ENCODE results near the gene PITPNB. TPM values are rescaled to one million over a fixed set of nuclear protein-coding genes. Genes with fewer than 3 reads are reported as not detected.

PITPNB gene
- 100 to 1,000 TPM in 1 of 2 donors, 10 to 100 TPM in 1; 83.4 to 105 TPM for total RNA-seq

DNA sequence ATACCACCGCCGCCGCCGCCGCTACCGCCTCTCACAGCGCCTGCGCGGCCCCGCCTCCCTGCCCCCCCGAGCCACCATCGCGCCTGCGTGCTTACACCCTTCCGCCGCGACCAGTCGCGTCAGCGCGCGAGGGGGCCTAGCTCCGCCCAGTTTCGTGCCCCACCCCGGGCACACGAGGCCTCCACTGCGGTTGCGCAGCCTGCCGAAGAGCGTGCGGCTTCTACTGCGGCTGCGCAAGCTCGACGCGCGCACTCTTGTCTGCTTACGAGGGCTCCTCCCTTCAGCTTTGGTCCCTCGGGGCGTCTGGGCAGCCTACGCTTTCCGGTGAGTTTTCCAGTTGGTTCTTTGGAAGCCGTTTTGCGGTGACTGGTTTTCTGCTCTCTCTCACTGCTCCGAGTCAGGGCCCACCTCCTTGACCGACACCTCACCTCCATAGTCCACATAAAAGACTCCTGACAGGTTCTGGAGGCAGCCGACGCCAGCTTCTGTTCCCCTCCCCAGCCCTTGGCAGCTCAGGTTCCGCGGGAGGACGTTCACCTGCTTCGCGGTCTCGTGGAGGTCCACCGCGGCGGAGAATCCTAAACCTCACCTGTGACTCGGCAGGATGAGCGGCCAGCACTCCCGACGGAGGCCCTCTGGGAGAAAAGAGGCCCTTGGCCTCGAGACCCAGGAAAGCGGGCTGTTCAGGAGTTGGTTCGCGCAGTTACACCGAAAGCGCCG lies at the start of gene PITPNB:
Gene PITPNB, minus strand, starts transcription at position 35 of the 720 bp plus-strand sequence. CDS start 65 bp downstream, outside the sequence.
- DNase-seq (ENCODE audit: low spot score in 2 of 2) (peak; percentile 98 to 99), ATAC-seq (peak; percentile 86 to 90)
- H3K36me3 Mint-ChIP-seq = peaks cover 17 to 40% of the 10 kb centered on the region in 2 donors
- H3K27ac Mint-ChIP-seq = peak within 1 kb of the TSS; percentile 99
- no peaks in the 10 kb centered on the region for H3K9me3 Mint-ChIP-seq

DNA sequence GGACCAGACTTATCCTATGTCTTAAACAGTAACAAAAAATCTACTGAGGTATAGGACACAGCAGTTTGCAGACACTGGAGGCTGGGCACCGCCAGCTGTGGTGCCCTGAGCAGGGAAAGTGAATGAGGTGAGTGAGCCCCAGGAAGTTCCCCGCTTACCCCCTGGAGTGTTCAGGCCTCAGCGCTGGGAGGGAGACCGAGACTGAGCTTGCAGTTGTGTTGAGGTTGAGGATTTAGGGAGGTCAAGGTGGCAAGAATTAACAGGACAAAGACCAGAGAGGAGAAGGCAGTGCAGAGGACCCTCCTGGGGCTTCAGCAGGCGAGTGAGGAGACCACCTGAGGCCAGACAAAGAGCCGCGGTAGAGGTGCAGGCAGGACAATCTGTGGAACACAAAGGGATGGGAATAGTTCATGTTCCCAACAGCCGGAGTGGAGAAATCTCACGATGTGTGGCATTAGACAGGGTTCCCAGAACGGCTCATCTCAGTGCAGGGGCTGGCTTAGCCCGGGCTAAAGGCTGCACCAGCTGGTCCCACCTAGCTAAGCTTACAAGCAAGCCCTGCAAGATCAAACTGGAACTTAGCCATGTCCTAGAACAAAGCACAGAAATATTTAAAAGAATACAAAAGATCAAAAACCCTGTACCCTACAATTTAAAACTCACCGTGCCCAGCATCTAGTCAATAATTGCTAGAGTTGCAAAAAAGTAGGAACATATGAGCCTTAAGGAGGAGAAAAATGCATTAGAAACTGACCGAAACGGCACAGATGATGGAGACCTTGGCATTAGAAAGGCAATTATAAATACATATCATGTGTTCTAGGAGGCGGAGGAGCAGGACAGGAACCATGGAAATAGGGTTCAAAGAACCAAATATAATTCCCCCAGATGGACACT lies 47.4 kb upstream of the PITPNB start:
- H3K36me3 Mint-ChIP-seq = no peaks in the 10 kb centered on the region
- ATAC-seq (no peak), DNase-seq (ENCODE audit: low spot score in 2 of 2) (no peak)
- H3K27ac Mint-ChIP-seq = no peak overlapping the region
- H3K9me3 Mint-ChIP-seq = no peaks in the 10 kb centered on the region

DNA sequence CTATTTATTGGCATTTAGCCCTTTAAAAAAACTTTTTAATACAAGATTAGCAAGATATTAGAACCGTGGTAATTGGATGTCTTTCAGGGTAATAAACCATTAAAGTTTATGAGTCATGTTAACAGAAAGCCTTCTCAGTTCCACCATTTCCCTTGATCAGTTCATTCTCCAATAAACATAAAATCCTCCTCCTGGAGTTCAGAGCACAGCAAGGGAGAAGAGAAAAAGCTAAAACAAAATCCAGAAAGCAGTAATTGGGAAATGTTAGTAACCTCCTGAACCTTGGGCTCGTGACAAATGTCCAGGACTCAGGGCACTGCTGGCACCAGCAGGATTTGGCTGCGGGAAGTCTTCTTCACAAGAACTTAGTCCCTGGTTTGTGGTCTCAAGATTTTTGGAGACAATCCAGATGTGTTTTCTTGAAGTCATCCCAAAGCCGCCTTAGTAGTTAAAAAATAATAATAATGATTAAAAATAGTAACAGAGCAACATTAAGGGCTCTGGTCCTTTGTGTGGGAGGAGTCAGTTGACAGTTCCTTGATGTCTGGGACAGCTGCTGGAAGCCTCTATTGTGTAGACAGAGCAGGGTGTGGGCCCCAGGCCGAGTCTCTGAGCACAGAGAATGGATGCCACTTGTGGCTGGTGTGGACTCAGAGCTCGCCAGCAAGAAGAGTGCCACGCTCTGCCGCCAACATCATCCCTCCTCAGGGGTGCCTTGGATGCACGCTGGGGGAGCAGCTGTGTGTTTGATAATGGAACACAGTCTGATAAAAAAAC lies 43.4 kb upstream of the PITPNB start:
- no peak for ATAC-seq
- DNase-seq (ENCODE audit: low spot score in 2 of 2) = no peak
- no peak overlapping the region for H3K27ac Mint-ChIP-seq
- no peaks in the 10 kb centered on the region for H3K36me3 Mint-ChIP-seq
- no peaks in the 10 kb centered on the region for H3K9me3 Mint-ChIP-seq

DNA sequence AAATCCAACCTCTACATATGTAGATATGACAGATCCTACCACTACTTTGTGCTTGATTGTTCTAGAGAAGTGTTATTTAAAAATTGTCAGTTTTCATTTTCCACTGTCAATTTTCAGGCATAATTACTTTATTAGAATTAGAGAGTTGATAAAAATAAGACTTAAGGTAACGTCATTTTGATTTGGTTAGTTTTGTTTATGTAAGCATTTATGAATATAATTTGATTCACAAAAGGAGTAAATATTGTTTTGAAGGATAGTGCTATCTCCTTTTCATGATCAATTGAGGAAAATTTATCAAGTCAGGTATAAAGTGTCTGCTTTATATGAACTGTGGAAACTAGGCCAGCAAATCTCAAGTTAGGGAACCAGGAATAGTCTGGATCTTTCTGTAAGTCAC lies 42.6 kb upstream of the PITPNB start:
- H3K9me3 Mint-ChIP-seq = no peaks in the 10 kb centered on the region
- no peak overlapping the region for H3K27ac Mint-ChIP-seq
- no peak for ATAC-seq

DNA sequence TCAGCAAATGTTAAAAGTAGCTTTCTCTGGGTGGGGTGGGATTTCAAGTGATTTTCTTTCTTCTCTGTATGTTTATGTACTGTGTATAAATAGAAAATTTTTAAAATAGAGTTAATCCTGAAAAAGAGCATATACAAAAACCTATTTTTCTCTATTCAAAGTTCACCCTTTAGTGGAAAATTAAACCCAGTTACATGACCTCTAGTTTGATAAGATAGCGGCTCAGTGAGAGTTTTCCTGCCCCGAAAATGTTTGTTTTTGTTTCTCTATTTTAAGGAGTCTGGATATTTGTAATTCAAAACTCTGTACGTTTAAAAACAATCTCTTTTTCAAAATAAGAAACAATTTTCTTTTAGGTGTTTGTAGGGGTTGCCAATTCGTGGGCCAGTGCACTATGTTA lies 42.1 kb upstream of the PITPNB start:
- Mint-ChIP-seq H3K36me3 (no peaks in the 10 kb centered on the region), H3K9me3 (no peaks in the 10 kb centered on the region), H3K27ac (no peak overlapping the region)
- ATAC-seq (no peak), DNase-seq (ENCODE audit: low spot score in 2 of 2) (no peak)

More for the DNA sequence above, 42.6 kb upstream of the PITPNB start:
- no peaks in the 10 kb centered on the region for H3K36me3 Mint-ChIP-seq
- no peak for DNase-seq (ENCODE audit: low spot score in 2 of 2)

DNA sequence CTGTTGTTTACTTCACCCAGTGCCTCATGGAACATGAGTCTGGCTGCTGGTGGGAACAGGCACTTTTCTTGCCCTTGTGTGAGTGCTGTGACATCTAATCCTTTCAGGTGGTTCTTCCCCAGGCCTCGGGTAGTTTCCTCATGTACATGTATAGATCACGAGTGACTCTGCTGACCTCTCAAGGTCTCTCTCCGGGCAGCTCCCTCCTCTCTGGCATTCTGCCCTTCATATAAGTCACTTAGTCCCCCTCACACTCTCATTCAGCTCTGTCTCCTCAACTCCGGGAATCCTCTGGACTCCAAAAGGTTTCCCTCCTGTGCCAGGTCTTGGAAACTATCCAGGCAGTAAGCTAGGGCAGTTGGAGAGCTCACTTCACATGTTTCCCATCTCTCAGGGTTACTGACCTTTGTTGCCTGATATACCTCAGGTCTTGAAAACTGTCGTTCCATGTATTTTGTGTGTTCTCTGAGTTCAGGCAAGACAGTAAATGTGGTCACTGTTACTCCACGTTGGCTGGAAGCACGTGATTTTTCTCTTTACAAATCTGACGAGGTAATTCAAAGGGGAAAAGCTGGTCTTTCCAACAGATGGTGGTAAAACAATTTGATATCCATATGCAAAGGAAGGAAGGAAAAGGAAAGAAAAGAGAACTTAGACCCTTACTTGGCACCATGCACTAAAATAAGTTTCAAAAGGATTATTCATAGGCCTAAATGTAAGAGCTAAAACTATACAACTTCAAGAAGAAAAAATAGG lies 40.5 kb upstream of the PITPNB start:
- no peak overlapping the region for H3K27ac Mint-ChIP-seq
- H3K9me3 Mint-ChIP-seq = no peaks in the 10 kb centered on the region
- no peak for ATAC-seq
- no peaks in the 10 kb centered on the region for H3K36me3 Mint-ChIP-seq
- DNase-seq (ENCODE audit: low spot score in 2 of 2) = no peak

DNA sequence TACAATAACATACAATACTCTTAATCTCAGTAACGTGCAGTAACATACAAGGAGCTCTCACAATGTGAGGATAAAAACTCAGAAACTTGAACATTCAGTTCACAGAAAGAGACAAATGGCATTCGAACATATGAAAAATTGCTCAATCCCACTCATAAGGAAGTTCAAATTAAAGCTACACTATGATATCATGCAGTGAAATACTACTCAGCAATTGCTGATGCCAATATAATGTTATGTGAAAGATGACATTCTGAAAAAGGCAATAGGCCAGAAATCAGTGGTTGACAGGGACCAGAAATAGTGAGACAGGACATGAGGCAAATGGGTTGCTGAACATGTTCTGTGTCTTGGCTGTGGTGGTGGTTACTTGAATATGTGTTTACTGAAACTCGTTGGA lies 33.7 kb upstream of the PITPNB start:
- no peak for ATAC-seq
- no peak overlapping the region for H3K27ac Mint-ChIP-seq
- H3K9me3 Mint-ChIP-seq = no peaks in the 10 kb centered on the region
- H3K36me3 Mint-ChIP-seq = peaks cover 0 to under 1% of the 10 kb centered on the region in 2 donors
- DNase-seq (ENCODE audit: low spot score in 2 of 2) = no peak

DNA sequence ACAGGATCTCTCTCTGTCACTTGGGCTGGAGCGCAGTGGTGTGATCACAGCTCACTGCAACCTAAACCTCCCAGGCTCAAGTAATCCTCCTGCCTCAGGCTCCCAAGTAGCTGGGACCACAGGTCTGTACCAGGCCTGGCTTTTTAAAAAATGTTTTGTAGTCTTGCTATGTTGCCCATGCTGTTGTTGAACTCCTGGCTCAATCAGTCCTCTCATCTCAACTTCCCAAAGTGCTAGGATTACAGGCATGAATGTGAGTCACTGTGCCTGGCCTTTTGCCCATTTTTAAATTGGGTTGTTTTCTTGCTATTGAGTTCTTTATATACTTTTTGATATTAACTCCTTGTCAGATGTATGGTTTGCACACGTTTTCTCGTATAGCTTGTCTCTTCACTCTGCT lies 33.0 kb upstream of the PITPNB start:
- no peak for DNase-seq (ENCODE audit: low spot score in 2 of 2)
- ATAC-seq = no peak
- H3K9me3 Mint-ChIP-seq = no peaks in the 10 kb centered on the region
- no peak overlapping the region for H3K27ac Mint-ChIP-seq
- H3K36me3 Mint-ChIP-seq = peaks cover 0 to 7% of the 10 kb centered on the region in 2 donors

DNA sequence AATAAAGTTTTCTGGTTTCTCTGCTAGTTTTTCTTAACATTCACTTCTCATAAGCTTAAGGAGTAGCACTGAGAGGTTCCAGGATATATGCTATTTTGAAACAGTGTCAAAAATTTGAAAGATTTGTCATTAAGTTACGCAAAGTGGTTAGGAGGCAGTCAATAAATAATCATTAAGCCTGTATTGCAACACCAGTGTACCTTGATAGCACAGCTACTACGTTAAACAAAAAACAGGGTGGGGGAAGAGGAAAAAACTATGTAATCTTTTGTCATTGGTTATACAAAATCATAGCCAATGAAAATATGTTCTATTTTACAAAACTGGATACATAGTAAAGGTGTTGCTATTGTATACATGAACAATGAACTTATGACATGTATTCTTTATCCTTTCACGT lies 30.4 kb upstream of the PITPNB start:
- ATAC-seq = no peak
- no peaks in the 10 kb centered on the region for H3K9me3 Mint-ChIP-seq
- peaks cover 0 to 9% of the 10 kb centered on the region in 2 donors for H3K36me3 Mint-ChIP-seq

DNA sequence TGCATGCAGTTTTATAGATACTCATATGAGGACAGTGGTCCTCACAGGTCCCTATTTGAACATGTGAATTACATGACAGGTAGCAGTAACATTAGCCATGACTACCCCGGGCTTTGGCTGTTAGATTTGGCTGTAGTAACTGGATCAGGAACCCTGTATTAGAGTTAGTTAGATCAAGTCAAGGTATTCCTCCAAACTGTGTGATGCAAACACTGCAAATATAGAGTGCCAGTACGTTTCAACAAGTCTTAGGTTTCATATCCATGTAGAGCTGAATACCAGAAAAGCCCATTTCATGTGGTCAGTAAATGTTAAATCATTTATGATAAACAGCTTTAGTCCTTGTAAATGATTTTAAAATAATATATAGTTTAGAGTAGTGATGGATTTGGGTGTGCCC lies 29.5 kb upstream of the PITPNB start:
- H3K9me3 Mint-ChIP-seq = no peaks in the 10 kb centered on the region
- DNase-seq (ENCODE audit: low spot score in 2 of 2) (no peak), ATAC-seq (no peak)
- H3K27ac Mint-ChIP-seq = no peak overlapping the region
- H3K36me3 Mint-ChIP-seq = peaks cover 0 to 9% of the 10 kb centered on the region in 2 donors

More for the DNA sequence above, 30.4 kb upstream of the PITPNB start:
- H3K27ac Mint-ChIP-seq = no peak overlapping the region
- DNase-seq (ENCODE audit: low spot score in 2 of 2) = no peak

DNA sequence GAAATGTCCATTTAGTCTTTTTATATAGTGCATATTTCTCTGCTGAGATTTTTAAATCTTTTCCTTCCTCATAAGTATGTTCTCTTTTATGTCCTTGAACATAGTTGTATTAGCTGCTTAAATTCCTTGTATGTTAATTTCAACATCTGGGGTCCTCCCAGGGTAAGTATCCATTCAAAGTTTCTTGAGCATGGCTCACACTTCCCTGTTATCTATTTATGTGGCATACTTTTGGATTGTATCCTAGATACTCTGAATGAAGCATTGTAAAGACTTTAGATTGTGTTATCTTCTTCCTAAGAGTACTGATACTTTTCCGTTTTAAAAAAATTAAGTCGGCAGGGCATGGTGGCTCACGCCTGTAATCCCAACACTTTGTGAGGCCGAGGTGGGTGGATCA lies 28.4 kb upstream of the PITPNB start:
- Mint-ChIP-seq H3K27ac (peak overlapping the region in 1 of 2 donors; percentile 28), H3K36me3 (peaks cover 0 to 9% of the 10 kb centered on the region in 2 donors), H3K9me3 (no peaks in the 10 kb centered on the region)
- no peak for ATAC-seq
- DNase-seq (ENCODE audit: low spot score in 2 of 2) = no peak

DNA sequence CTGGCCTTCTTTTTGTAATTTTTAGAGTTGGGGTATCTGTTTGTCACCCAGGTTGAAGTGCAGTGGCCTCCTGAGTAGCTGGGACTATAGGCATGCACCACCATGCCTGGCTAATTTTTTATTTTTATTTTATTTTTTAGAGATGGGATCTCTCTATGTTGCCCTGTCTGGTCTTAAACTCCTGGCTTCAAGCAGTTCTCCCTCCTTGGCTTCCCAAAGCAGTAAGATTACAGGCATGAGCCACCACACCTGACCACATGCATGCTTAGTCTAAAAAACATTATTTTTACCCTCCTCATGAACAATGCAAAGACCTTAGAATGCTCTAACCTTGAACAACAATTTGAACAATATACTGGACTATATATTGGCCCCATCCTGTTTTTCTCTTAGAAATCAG lies 22.1 kb upstream of the PITPNB start:
- no peak overlapping the region for H3K27ac Mint-ChIP-seq
- ATAC-seq = no peak

DNA sequence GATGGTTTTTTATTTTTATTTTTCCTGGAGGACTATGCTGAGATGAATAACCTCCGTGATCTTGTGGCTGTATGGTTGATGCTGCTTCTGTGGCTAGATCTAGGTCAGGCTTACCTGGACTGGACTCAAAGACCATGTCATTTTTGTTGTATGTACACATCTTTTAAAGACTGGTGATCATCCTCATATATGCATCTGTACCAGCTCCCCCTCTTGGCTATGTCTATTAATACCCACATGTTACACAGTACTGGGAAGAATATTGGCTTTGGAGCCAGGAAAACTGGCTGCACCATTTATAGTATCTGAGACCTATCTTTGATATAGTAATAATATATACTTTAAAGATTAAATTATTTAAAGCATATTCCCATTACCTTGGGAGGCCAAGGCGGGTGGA lies 18.4 kb upstream of the PITPNB start:
- no peak overlapping the region for H3K27ac Mint-ChIP-seq
- DNase-seq (ENCODE audit: low spot score in 2 of 2) = no peak
- no peak for ATAC-seq
- no peaks in the 10 kb centered on the region for H3K9me3 Mint-ChIP-seq
- no peaks in the 10 kb centered on the region for H3K36me3 Mint-ChIP-seq

More for the DNA sequence above, 22.1 kb upstream of the PITPNB start:
- DNase-seq (ENCODE audit: low spot score in 2 of 2) = no peak
- H3K36me3 Mint-ChIP-seq = no peaks in the 10 kb centered on the region
- H3K9me3 Mint-ChIP-seq = no peaks in the 10 kb centered on the region

DNA sequence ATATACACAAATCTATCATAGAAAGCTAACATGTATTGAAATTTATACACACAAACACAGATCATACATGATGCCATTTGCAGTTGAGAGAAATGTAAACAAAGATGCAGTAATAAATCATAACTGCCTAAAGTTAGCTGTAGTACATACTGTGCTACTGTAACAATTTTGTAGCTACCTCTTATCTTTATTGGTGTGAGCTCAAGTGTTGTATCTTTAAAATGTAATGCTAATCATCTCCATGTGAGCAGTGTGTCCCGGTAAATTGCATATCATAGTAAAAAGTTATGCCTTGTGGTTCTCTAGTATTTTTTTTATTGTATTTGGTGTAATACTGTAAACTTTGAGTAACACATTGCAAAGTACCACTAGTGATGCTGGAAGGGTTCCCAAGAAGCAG lies 16.8 kb upstream of the PITPNB start:
- no peak for DNase-seq (ENCODE audit: low spot score in 2 of 2)
- Mint-ChIP-seq H3K36me3 (no peaks in the 10 kb centered on the region), H3K9me3 (no peaks in the 10 kb centered on the region), H3K27ac (no peak overlapping the region)
- ATAC-seq = no peak

DNA sequence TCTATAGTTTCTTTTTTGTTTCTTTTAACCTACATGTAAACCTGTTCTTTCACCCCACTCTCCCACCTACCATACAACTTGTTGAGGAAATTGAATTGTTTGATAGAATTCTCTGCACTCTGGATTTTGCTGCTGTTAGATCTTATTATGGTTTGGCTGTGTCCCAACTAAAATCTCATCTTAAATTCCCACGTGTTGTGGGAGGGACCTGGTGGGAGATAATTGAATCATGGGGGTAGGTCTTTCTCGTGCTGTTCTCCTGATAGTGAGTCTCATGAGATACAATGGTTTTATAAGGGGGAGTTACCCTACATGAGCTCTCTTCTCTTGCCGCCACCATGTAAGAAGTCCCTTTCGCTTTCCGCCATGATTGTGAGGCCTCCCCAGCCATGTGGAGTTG lies 15.0 kb upstream of the PITPNB start:
- Mint-ChIP-seq H3K9me3 (no peaks in the 10 kb centered on the region), H3K36me3 (no peaks in the 10 kb centered on the region), H3K27ac (no peak overlapping the region)
- no peak for ATAC-seq
- DNase-seq (ENCODE audit: low spot score in 2 of 2) = no peak

Measured in activated naive CD4-positive, alpha-beta T cell treated with anti-CD3 and anti-CD28 coated beads, Interleukin-2, amount 50 U/mL, for 72 hours (primary cell).